H1 (cell line): Measurements from ENCODE around the gene CRY1. TPM values are rescaled to one million over a fixed set of nuclear protein-coding genes. Genes with fewer than 3 reads are reported as not detected.

Experiments used
- CBX8 ChIP-seq: fragments of 300-800, 300-1000 bp; sonication (generic); IDR thresholded peaks from 2 replicates; pipeline ENCODE4 v1.7.1; 2016; ENCODE audit warnings: low read depth, low read length, borderline replicate concordance
- POU5F1 ChIP-seq: IDR thresholded peaks from 2 replicates; pipeline ENCODE4 v1.6.1; 2011; ENCODE audit warnings: low read depth, mild to moderate bottlenecking, low read length, moderate library complexity
- SAP30 ChIP-seq: fragments of 300-600 bp; sonication (generic); IDR thresholded peaks from 2 replicates; pipeline ENCODE4 v1.7.1; 2012; ENCODE audit warnings: low read length, moderate library complexity, mild to moderate bottlenecking, inconsistent platforms; ENCODE audit not compliant: insufficient read depth, insufficient replicate concordance
- polyA plus RNA-seq, 7 experiments: library from polyadenylated mRNA; depleted of rRNA in 3 of 7; stranded (reverse) in 5 of 7; unstranded in 2 of 7; fragments of >200 nt in 5 of 7; fragments of 200-250 nt in 2 of 7; gene quantifications; 1 replicate in 5 of 7; 2 replicates in 1 of 7; 4 replicates in 1 of 7; pipeline versions ENCODE4 v1.2.1 to v1.2.3, GENCODE V29; 2011 to 2013; ENCODE audit warnings: missing spikeins in 2 of 7, mixed read lengths in 2 of 7
- total RNA-seq: library from RNA; stranded (reverse); fragmentation: NEBNext Ultra II Directional; extraction: Animal tissue kit (Norgen Biotek cat#: 25700); gene quantifications from 2 replicates; pipeline ENCODE4 v1.2.1, GENCODE V29; 2021
- TF ChIP-seq, protein P1 (sequence below): fragments of 300-600 bp; sonication (generic); IDR thresholded peaks from 2 replicates; pipeline ENCODE4 v1.7.1; 2012; ENCODE audit warnings: low read length, moderate library complexity, mild to moderate bottlenecking, inconsistent platforms; ENCODE audit not compliant: insufficient replicate concordance

Gene CRY1
- total and polyA plus RNA-seq, 2 of the 8 experiments (the other 6 are each of a cell fraction or from before 2014, with no cell fraction given), result 13.6 to 25.1 TPM

DNA sequence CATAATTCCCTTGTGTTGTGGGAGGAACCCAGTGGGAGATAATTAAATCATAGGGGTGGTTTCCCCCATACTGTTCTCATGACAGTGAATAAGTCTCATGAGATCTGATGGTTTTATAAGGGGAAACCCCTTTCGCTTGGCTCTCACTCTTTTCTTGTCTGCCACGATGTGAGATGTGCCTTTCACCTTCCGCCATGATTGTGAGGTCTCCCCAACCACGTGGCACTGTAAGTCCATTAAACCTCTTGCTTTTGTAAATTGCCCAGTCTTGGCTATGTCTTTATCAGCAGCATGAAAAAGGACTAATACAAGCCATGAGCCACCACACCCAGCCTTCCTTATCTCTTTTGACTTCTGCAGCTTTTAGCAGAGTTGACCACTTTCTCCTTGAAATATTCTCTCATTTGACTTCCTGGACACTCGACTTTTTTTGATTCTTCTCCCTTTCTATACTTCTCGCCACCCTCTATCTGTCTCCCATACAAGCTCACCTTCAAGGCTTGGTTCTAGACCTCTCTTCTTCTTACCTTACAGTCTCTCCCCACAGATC lies 108.7 kb downstream of the CRY1 start (continued):
- TF ChIP-seq, protein P1, sequence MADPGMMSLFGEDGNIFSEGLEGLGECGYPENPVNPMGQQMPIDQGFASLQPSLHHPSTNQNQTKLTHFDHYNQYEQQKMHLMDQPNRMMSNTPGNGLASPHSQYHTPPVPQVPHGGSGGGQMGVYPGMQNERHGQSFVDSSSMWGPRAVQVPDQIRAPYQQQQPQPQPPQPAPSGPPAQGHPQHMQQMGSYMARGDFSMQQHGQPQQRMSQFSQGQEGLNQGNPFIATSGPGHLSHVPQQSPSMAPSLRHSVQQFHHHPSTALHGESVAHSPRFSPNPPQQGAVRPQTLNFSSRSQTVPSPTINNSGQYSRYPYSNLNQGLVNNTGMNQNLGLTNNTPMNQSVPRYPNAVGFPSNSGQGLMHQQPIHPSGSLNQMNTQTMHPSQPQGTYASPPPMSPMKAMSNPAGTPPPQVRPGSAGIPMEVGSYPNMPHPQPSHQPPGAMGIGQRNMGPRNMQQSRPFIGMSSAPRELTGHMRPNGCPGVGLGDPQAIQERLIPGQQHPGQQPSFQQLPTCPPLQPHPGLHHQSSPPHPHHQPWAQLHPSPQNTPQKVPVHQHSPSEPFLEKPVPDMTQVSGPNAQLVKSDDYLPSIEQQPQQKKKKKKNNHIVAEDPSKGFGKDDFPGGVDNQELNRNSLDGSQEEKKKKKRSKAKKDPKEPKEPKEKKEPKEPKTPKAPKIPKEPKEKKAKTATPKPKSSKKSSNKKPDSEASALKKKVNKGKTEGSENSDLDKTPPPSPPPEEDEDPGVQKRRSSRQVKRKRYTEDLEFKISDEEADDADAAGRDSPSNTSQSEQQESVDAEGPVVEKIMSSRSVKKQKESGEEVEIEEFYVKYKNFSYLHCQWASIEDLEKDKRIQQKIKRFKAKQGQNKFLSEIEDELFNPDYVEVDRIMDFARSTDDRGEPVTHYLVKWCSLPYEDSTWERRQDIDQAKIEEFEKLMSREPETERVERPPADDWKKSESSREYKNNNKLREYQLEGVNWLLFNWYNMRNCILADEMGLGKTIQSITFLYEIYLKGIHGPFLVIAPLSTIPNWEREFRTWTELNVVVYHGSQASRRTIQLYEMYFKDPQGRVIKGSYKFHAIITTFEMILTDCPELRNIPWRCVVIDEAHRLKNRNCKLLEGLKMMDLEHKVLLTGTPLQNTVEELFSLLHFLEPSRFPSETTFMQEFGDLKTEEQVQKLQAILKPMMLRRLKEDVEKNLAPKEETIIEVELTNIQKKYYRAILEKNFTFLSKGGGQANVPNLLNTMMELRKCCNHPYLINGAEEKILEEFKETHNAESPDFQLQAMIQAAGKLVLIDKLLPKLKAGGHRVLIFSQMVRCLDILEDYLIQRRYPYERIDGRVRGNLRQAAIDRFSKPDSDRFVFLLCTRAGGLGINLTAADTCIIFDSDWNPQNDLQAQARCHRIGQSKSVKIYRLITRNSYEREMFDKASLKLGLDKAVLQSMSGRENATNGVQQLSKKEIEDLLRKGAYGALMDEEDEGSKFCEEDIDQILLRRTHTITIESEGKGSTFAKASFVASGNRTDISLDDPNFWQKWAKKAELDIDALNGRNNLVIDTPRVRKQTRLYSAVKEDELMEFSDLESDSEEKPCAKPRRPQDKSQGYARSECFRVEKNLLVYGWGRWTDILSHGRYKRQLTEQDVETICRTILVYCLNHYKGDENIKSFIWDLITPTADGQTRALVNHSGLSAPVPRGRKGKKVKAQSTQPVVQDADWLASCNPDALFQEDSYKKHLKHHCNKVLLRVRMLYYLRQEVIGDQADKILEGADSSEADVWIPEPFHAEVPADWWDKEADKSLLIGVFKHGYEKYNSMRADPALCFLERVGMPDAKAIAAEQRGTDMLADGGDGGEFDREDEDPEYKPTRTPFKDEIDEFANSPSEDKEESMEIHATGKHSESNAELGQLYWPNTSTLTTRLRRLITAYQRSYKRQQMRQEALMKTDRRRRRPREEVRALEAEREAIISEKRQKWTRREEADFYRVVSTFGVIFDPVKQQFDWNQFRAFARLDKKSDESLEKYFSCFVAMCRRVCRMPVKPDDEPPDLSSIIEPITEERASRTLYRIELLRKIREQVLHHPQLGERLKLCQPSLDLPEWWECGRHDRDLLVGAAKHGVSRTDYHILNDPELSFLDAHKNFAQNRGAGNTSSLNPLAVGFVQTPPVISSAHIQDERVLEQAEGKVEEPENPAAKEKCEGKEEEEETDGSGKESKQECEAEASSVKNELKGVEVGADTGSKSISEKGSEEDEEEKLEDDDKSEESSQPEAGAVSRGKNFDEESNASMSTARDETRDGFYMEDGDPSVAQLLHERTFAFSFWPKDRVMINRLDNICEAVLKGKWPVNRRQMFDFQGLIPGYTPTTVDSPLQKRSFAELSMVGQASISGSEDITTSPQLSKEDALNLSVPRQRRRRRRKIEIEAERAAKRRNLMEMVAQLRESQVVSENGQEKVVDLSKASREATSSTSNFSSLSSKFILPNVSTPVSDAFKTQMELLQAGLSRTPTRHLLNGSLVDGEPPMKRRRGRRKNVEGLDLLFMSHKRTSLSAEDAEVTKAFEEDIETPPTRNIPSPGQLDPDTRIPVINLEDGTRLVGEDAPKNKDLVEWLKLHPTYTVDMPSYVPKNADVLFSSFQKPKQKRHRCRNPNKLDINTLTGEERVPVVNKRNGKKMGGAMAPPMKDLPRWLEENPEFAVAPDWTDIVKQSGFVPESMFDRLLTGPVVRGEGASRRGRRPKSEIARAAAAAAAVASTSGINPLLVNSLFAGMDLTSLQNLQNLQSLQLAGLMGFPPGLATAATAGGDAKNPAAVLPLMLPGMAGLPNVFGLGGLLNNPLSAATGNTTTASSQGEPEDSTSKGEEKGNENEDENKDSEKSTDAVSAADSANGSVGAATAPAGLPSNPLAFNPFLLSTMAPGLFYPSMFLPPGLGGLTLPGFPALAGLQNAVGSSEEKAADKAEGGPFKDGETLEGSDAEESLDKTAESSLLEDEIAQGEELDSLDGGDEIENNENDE, result no peak
- TF ChIP-seq POU5F1, result no peak
- no peak for TF ChIP-seq SAP30
- no peak for TF ChIP-seq CBX8
